Keratinocyte (primary cell): ENCODE data around the gene KBTBD4. TPM values are rescaled to one million over a fixed set of nuclear protein-coding genes. Genes with fewer than 3 reads are reported as not detected.

Experiments
- DNase-seq: peaks from one replicate; pipeline ENCODE4 v3.0.0-alpha.2; 2011; ENCODE audit warnings: low read depth, missing footprints, low spot score
- FAIRE-seq: peaks from 2 replicates; lab custom pipeline; 2011; peaks lifted over from hg19 to GRCh38; lab: Jason Lieb, UNC
- H2AFZ ChIP-seq: 2 replicates; pipeline ENCODE4 v1.6.0; 2012; ENCODE audit warnings: low read length, control low read depth, inconsistent platforms; ENCODE audit not compliant: control insufficient read depth
- H3K27ac ChIP-seq: 2 replicates; pipeline ENCODE4 v1.5.1; 2011; ENCODE audit warnings: low read length; ENCODE audit not compliant: control insufficient read depth, insufficient read depth
- H3K27me3 ChIP-seq: 3 replicates; pipeline ENCODE4 v1.6.0; 2011; ENCODE audit warnings: low read length; ENCODE audit not compliant: control insufficient read depth, insufficient read depth; ENCODE audit errors: extremely low read depth
- H3K36me3 ChIP-seq, 2 experiments: 2 replicates in 1 of 2; 3 replicates in 1 of 2; pipeline ENCODE4 v1.5.1; 2011; ENCODE audit warnings: low read length in 2 of 2, mild to moderate bottlenecking in 1 of 2; ENCODE audit not compliant: control insufficient read depth in 2 of 2, insufficient read depth in 2 of 2; ENCODE audit errors: extremely low read depth in 1 of 2
- H3K4me1 ChIP-seq: 3 replicates; pipeline ENCODE4 v1.5.1; 2011; ENCODE audit warnings: low read length; ENCODE audit not compliant: control insufficient read depth, insufficient read depth; ENCODE audit errors: extremely low read depth
- H3K4me2 ChIP-seq: 3 replicates; pipeline ENCODE4 v1.6.0; 2011; ENCODE audit warnings: low read depth, low read length; ENCODE audit not compliant: control insufficient read depth, insufficient read depth; ENCODE audit errors: extremely low read depth
- H3K4me3 ChIP-seq, 3 experiments: fragments of 200-600 bp in 1 of 3; sonication (generic) in 1 of 3; 2 replicates in 2 of 3; 3 replicates in 1 of 3; pipeline ENCODE4 v1.5.1; 2011 to 2016; ENCODE audit warnings: low read length in 3 of 3, mild to moderate bottlenecking in 3 of 3, control low read depth in 2 of 3, inconsistent platforms in 1 of 3, low read depth in 1 of 3, mixed read lengths in 1 of 3, mixed run types in 1 of 3, moderate library complexity in 1 of 3; ENCODE audit not compliant: control insufficient read depth in 2 of 3, insufficient read depth in 2 of 3; ENCODE audit errors: extremely low read depth in 1 of 3
- H3K79me2 ChIP-seq: 2 replicates; pipeline ENCODE4 v1.6.0; 2012; ENCODE audit warnings: low read length; ENCODE audit not compliant: control insufficient read depth, insufficient read depth
- H3K9ac ChIP-seq: 3 replicates; pipeline ENCODE4 v1.6.0; 2011; ENCODE audit warnings: low read length; ENCODE audit not compliant: control insufficient read depth, insufficient read depth; ENCODE audit errors: extremely low read depth
- H3K9me1 ChIP-seq: 3 replicates; pipeline ENCODE4 v1.6.0; 2011; ENCODE audit warnings: low read length; ENCODE audit not compliant: control insufficient read depth, insufficient read depth; ENCODE audit errors: extremely low read depth
- H3K9me3 ChIP-seq: 2 replicates; pipeline ENCODE4 v1.5.1; 2012; ENCODE audit warnings: low read depth, low read length; ENCODE audit not compliant: control insufficient read depth
- H4K20me1 ChIP-seq: 3 replicates; pipeline ENCODE4 v1.6.0; 2011; ENCODE audit warnings: low read length; ENCODE audit not compliant: control insufficient read depth, insufficient read depth; ENCODE audit errors: extremely low read depth
- CTCF ChIP-seq, 3 experiments: IDR thresholded peaks in 1 of 3; conservative IDR thresholded peaks in 1 of 3; optimal IDR thresholded peaks in 1 of 3; 2 replicates in 2 of 3; 3 replicates in 1 of 3; pipeline versions ENCODE3 to v1.5.1; 2011; ENCODE audit warnings: low read length in 3 of 3, mild to moderate bottlenecking in 3 of 3, moderate library complexity in 2 of 3, control low read depth in 1 of 3, inconsistent platforms in 1 of 3; ENCODE audit not compliant: insufficient read depth in 2 of 3; ENCODE audit errors: extremely low read depth in 1 of 3
- EZH2 ChIP-seq: IDR thresholded peaks from one replicate; pipeline ENCODE4 v1.6.1; 2012; ENCODE audit warnings: inconsistent platforms, mild to moderate bottlenecking, low read length, moderate library complexity
- dilution Hi-C: fragments of 300-500 bp; cut with MboI; formaldehyde crosslinking; loops from one replicate; pipeline ENCODE4 v1.7.0; 2020; ENCODE audit warnings: low sequenced_read_pairs; ENCODE audit not compliant: extremely low pct_ligation_motif_present
- polyA minus RNA-seq, 3 experiments: library from RNA; depleted of rRNA, polyadenylated mRNA; stranded (reverse); fragments of >200 nt; gene quantifications; 1 replicate in 1 of 3; 2 replicates in 1 of 3; 3 replicates in 1 of 3; pipeline ENCODE4 v1.2.3, GENCODE V29; 2011
- polyA plus RNA-seq, 5 experiments: library from polyadenylated mRNA; depleted of rRNA in 3 of 5; stranded (reverse) in 3 of 5; stranded (forward) in 1 of 5; unstranded in 1 of 5; fragments of >200 nt; gene quantifications; 1 replicate in 1 of 5; 2 replicates in 3 of 5; 3 replicates in 1 of 5; pipeline versions ENCODE4 v1.2.1 to v1.2.3, GENCODE V29; 2011 to 2012; ENCODE audit warnings: missing spikeins in 2 of 5, low read depth in 1 of 5, low replicate concordance in 1 of 5

KBTBD4 gene
- polyA plus RNA-seq: 14.0 to 17.1 TPM (median 15.4 TPM) in 3 replicates
- 1.9 TPM for polyA plus RNA-seq (2011; ENCODE audit: low read depth)
- 10.1 and 13.5 TPM in 2 replicates for polyA plus RNA-seq (2011; cell fraction: cytosol; rRNA removed)
- 14.4 and 15.7 TPM in 2 replicates for polyA plus RNA-seq (2011; cell fraction: nucleus; rRNA removed)
- 9.6 and 14.2 TPM in 2 replicates for polyA plus RNA-seq (2012; ENCODE audit: low replicate concordance)
- 18.0 to 22.9 TPM (median 22.1 TPM) in 3 replicates for polyA minus RNA-seq
- polyA minus RNA-seq (2011; cell fraction: cytosol; rRNA and poly(A)+ RNA removed): 12.3 TPM
- polyA minus RNA-seq (2011; cell fraction: nucleus; rRNA and poly(A)+ RNA removed): 8.1 and 10.9 TPM in 2 replicates

GRCh38 chr11:47578524-47579494 is at the start of gene KBTBD4, which contains the start of gene NDUFS3:
Gene KBTBD4, minus strand, starts transcription at chr11:47578970. Its CDS starts 19 bp downstream, at chr11:47578951.
Gene NDUFS3, plus strand, starts transcription at chr11:47579074. Its CDS starts 18 bp downstream, at chr11:47579092.
- Histone ChIP-seq H4K20me1 (no peaks in the 10 kb centered on the region), H3K36me3 (peaks cover 17 to 35% of the 10 kb centered on the region in 2 experiments), H2AFZ (peak within 1 kb of the TSS; percentile 89), H3K27ac (peak within 1 kb of the TSS; percentile 71), H3K79me2 (peaks cover 29% of the 10 kb centered on the region), H3K27me3 (no peaks in the 10 kb centered on the region), H3K4me3 (peak within 1 kb of the TSS; percentile 78 to 89 (median 85)), H3K9me1 (no peaks in the 10 kb centered on the region), H3K9ac (peak within 1 kb of the TSS; percentile 88), H3K4me1 (peaks cover 24% of the 10 kb centered on the region), H3K9me3 (no peaks in the 10 kb centered on the region), H3K4me2 (peak within 1 kb of the TSS; percentile 93)
- TF ChIP-seq CTCF (optimal IDR thresholded peaks at IDR 0.05 in 1 of 3, IDR thresholded peaks at IDR 0.05 in 1 of 3, conservative IDR thresholded peaks at IDR 0.05 in 1 of 3; ENCODE audit: extremely low read depth in 1 of 3, insufficient read depth in 2 of 3, low read length in 3 of 3) (no peak), EZH2 (no peak)
- DNase-seq (no peak), FAIRE-seq (no peak)
- dilution Hi-C loops: no loop called here

GRCh38 chr11:47628026-47628425 is 49.3 kb upstream of the KBTBD4 start:
- H3K4me2 ChIP-seq: no peak overlapping the region
- H3K27ac ChIP-seq: no peak overlapping the region
- peaks cover 26 to 33% of the 10 kb centered on the region in 2 experiments for H3K36me3 ChIP-seq
- no peaks in the 10 kb centered on the region for H4K20me1 ChIP-seq
- no peaks in the 10 kb centered on the region for H3K27me3 ChIP-seq
- H2AFZ ChIP-seq: no peak overlapping the region
- TF ChIP-seq CTCF (optimal IDR thresholded peaks at IDR 0.05 in 1 of 3, IDR thresholded peaks at IDR 0.05 in 1 of 3, conservative IDR thresholded peaks at IDR 0.05 in 1 of 3; ENCODE audit: extremely low read depth in 1 of 3, insufficient read depth in 2 of 3, low read length in 3 of 3) (no peak), EZH2 (no peak)
- dilution Hi-C loops: no loop called here
- no peak overlapping the region for H3K4me3 ChIP-seq
- FAIRE-seq (no peak), DNase-seq (no peak)
- no peaks in the 10 kb centered on the region for H3K79me2 ChIP-seq
- H3K4me1 ChIP-seq: no peaks in the 10 kb centered on the region
- no peaks in the 10 kb centered on the region for H3K9me1 ChIP-seq
- H3K9ac ChIP-seq: no peak overlapping the region
- no peaks in the 10 kb centered on the region for H3K9me3 ChIP-seq
